ENCODE data around the gene PDIA2. TPM values are rescaled to one million over a fixed set of nuclear protein-coding genes. Genes with fewer than 3 reads are reported as not detected.
"Not testable (repeated sequence)": the region's sequence is repeated elsewhere in the genome, so short reads cannot be mapped to it uniquely, and the experiment has no call there.

The PDIA2 gene
- polyA plus RNA-seq, 2 of the 4 experiments (the other 2 are of a cell fraction) = 0.45 to 0.52 TPM

DNA sequence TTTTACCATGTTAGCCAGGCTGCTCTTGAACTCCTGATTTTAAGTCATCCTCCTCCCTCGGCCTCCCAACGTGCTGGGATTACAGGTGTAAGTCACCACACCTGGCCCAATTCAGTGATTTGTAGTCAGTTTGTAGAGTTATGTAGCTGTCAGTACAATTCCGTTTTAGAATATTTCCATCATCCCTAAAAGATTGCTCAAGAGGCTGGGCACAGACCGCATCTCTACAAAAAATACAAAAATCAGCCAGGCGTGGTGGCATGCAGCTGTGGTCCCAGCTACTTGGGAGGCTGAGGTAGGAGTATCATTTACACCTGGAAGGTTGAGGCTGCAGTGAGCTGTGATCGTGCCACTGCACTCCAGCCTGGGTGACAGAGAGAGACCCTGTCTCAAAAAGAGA lies 27.8 kb upstream of the PDIA2 start:
- WGBS (ENCODE audit: missing lambda C conversion rate) = 97% methylated on average over 6 of the region's 6 CpGs
- Histone ChIP-seq H3K4me3 (no peak overlapping the region), H3K4me1 (peaks cover 8% of the 10 kb centered on the region; the same call in 2 of the 3 replicates), H3K27ac (no peak overlapping the region), H3K9me3 (no peaks in the 10 kb centered on the region), H3K4me2 (no peak overlapping the region)
- TF ChIP-seq FOXS1 (CRISPR knock-in tag; IDR thresholded peaks at IDR 0.05) (no peak), NPAS2 (CRISPR knock-in tag; IDR thresholded peaks at IDR 0.05; ENCODE audit: borderline replicate concordance) (no peak), GATA3 (IDR thresholded peaks at IDR 0.05; ENCODE audit: borderline replicate concordance) (no peak), HOXB5 (CRISPR knock-in tag; IDR thresholded peaks at IDR 0.05) (no peak), MAFK (IDR thresholded peaks at IDR 0.05; ENCODE audit: partially characterized antibody) (no peak), EP300 (IDR thresholded peaks at IDR 0.05) (no peak), JUN (IDR thresholded peaks at IDR 0.05) (no peak), CBX2 (IDR thresholded peaks at IDR 0.05; ENCODE audit: borderline replicate concordance, low read depth) (no peak), PHF8 (IDR thresholded peaks at IDR 0.05; ENCODE audit: borderline replicate concordance, low read depth) (no peak), POLR2AphosphoS2 (conservative IDR thresholded peaks at IDR 0.05; ENCODE audit: low read length) (no peak), RCOR1 (IDR thresholded peaks at IDR 0.05; ENCODE audit: low read depth, low read length) (no peak)
- TF ChIP-seq, protein P1, sequence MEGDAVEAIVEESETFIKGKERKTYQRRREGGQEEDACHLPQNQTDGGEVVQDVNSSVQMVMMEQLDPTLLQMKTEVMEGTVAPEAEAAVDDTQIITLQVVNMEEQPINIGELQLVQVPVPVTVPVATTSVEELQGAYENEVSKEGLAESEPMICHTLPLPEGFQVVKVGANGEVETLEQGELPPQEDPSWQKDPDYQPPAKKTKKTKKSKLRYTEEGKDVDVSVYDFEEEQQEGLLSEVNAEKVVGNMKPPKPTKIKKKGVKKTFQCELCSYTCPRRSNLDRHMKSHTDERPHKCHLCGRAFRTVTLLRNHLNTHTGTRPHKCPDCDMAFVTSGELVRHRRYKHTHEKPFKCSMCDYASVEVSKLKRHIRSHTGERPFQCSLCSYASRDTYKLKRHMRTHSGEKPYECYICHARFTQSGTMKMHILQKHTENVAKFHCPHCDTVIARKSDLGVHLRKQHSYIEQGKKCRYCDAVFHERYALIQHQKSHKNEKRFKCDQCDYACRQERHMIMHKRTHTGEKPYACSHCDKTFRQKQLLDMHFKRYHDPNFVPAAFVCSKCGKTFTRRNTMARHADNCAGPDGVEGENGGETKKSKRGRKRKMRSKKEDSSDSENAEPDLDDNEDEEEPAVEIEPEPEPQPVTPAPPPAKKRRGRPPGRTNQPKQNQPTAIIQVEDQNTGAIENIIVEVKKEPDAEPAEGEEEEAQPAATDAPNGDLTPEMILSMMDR (IDR thresholded peaks at IDR 0.05) = no peak
- no peak for ATAC-seq
- ChIA-PET POLR2A (no interaction called here), CTCF (interaction anchor here (1.6 kb wide), 1 partner anchor 22 kb away, joined by 4 read pairs; no protein-coding TSS in a partner anchor)
- FAIRE-seq = no peak
- DNase-seq (ENCODE audit: low read depth in 1 of 2, low spot score in 1 of 2) = no peak

DNA sequence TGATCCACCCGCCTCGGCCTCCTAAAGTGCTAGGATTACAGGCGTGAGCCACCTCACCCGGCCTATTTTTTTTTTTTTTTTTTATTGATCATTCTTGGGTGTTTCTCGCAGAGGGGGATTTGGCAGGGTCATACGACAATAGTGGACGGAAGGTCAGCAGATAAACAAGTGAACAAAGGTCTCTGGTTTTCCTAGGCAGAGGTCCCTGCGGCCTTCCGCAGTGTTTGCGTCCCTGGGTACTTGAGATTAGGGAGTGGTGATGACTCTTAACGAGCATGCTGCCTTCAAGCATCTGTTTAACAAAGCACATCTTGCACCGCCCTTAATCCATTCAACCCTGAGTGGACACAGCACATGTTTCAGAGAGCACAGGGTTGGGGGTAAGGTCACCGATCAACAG lies 24.9 kb upstream of the PDIA2 start:
- FAIRE-seq = not testable (repeated sequence)

DNA sequence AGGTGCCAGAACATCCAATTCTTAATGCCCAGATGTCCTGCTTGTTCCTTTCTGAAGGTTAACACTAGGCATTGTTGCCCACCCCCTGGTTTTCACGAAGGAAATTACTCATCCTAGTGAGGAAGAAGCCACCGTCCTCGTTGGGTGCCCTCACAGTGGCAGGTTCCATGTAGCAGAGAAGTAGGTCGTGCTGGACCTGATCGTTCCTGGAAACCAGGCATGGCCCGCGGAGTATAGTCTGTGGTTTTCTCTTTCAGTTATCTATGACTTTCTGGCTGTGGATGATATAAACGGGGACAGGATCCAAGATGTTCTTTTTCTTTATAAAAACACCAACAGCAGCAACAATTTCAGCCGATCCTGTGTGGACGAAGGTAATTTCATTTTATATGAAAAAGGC lies 23.7 kb upstream of the PDIA2 start:
- H3K9me3 ChIP-seq = no peaks in the 10 kb centered on the region
- FAIRE-seq = no peak
- ATAC-seq = no peak
- DNase-seq (ENCODE audit: low read depth in 1 of 2, low spot score in 1 of 2) = no peak
- WGBS (ENCODE audit: missing lambda C conversion rate) = 88% methylated on average over 10 of the region's 10 CpGs
- POLR2A ChIA-PET = interaction anchor here (0.6 kb wide), 1 partner anchor 82 kb away, joined by 5 read pairs; no protein-coding TSS in a partner anchor
- H3K4me1 ChIP-seq = no peaks in the 10 kb centered on the region
- CTCF ChIA-PET = no interaction called here
- no peak overlapping the region for H3K27ac ChIP-seq
- no peak overlapping the region for H3K4me2 ChIP-seq
- TF ChIP-seq BHLHE40 (IDR thresholded peaks at IDR 0.05; ENCODE audit: low read depth, low read length) = no peak
- TF ChIP-seq EHF (CRISPR knock-in tag; IDR thresholded peaks at IDR 0.05) = no peak
- no peak for TF ChIP-seq CBX8 (IDR thresholded peaks at IDR 0.05)
- no peak for TF ChIP-seq GATA3 (IDR thresholded peaks at IDR 0.05; ENCODE audit: borderline replicate concordance)
- no peak for TF ChIP-seq HEYL (CRISPR knock-in tag; IDR thresholded peaks at IDR 0.05)
- TF ChIP-seq, protein P2, sequence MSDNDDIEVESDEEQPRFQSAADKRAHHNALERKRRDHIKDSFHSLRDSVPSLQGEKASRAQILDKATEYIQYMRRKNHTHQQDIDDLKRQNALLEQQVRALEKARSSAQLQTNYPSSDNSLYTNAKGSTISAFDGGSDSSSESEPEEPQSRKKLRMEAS (IDR thresholded peaks at IDR 0.05) = no peak
- TF ChIP-seq, protein P3, sequence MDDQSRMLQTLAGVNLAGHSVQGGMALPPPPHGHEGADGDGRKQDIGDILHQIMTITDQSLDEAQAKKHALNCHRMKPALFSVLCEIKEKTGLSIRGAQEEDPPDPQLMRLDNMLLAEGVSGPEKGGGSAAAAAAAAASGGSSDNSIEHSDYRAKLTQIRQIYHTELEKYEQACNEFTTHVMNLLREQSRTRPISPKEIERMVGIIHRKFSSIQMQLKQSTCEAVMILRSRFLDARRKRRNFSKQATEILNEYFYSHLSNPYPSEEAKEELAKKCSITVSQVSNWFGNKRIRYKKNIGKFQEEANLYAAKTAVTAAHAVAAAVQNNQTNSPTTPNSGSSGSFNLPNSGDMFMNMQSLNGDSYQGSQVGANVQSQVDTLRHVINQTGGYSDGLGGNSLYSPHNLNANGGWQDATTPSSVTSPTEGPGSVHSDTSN (IDR thresholded peaks at IDR 0.05) = no peak
- no peak for TF ChIP-seq CHD4 (IDR thresholded peaks at IDR 0.05; ENCODE audit: borderline replicate concordance)
- no peak for TF ChIP-seq KDM5A (IDR thresholded peaks at IDR 0.05)
- no peak overlapping the region for H3K4me3 ChIP-seq

More for the DNA sequence above, 24.9 kb upstream of the PDIA2 start:
- ATAC-seq; H3K9me3 ChIP-seq; H3K4me1 ChIP-seq; POLR2A ChIA-PET; DNase-seq (ENCODE audit: low read depth in 1 of 2, low spot score in 1 of 2); H3K4me2 ChIP-seq; CTCF ChIA-PET; H3K27ac ChIP-seq; H3K4me3 ChIP-seq: not testable (repeated sequence)
- WGBS (ENCODE audit: missing lambda C conversion rate) = 96% methylated on average over 12 of the region's 13 CpGs

All from A549 (cell line).